ENCODE results near the gene ARHGAP26.

- no peak for TF ChIP-seq SIN3A (IDR thresholded peaks at IDR 0.05; ENCODE audit: borderline replicate concordance, insufficient read depth, low read length)
- TF ChIP-seq, protein P1, sequence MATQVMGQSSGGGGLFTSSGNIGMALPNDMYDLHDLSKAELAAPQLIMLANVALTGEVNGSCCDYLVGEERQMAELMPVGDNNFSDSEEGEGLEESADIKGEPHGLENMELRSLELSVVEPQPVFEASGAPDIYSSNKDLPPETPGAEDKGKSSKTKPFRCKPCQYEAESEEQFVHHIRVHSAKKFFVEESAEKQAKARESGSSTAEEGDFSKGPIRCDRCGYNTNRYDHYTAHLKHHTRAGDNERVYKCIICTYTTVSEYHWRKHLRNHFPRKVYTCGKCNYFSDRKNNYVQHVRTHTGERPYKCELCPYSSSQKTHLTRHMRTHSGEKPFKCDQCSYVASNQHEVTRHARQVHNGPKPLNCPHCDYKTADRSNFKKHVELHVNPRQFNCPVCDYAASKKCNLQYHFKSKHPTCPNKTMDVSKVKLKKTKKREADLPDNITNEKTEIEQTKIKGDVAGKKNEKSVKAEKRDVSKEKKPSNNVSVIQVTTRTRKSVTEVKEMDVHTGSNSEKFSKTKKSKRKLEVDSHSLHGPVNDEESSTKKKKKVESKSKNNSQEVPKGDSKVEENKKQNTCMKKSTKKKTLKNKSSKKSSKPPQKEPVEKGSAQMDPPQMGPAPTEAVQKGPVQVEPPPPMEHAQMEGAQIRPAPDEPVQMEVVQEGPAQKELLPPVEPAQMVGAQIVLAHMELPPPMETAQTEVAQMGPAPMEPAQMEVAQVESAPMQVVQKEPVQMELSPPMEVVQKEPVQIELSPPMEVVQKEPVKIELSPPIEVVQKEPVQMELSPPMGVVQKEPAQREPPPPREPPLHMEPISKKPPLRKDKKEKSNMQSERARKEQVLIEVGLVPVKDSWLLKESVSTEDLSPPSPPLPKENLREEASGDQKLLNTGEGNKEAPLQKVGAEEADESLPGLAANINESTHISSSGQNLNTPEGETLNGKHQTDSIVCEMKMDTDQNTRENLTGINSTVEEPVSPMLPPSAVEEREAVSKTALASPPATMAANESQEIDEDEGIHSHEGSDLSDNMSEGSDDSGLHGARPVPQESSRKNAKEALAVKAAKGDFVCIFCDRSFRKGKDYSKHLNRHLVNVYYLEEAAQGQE (IDR thresholded peaks at IDR 0.05; ENCODE audit: insufficient read depth in 1 of 2, low read depth in 2 of 2, low read length in 2 of 2) = no peak
- TF ChIP-seq TAF1 (IDR thresholded peaks at IDR 0.05; ENCODE audit: borderline replicate concordance, insufficient read depth, low read length) = no peak
- TF ChIP-seq POLR2AphosphoS5 (IDR thresholded peaks at IDR 0.05; ENCODE audit: low read depth, low read length) = no peak
Observed at GRCh38 chr5:143114481-143114880, 344.3 kb downstream of the ARHGAP26 start.

Measured in PFSK-1 (cell line).